ENCODE data around the gene CIPC. TPM values are rescaled to one million over a fixed set of nuclear protein-coding genes. Genes with fewer than 3 reads are reported as not detected.

CIPC gene
- total RNA-seq, 1 donor from 2014 or later, result 10.2 TPM

DNA sequence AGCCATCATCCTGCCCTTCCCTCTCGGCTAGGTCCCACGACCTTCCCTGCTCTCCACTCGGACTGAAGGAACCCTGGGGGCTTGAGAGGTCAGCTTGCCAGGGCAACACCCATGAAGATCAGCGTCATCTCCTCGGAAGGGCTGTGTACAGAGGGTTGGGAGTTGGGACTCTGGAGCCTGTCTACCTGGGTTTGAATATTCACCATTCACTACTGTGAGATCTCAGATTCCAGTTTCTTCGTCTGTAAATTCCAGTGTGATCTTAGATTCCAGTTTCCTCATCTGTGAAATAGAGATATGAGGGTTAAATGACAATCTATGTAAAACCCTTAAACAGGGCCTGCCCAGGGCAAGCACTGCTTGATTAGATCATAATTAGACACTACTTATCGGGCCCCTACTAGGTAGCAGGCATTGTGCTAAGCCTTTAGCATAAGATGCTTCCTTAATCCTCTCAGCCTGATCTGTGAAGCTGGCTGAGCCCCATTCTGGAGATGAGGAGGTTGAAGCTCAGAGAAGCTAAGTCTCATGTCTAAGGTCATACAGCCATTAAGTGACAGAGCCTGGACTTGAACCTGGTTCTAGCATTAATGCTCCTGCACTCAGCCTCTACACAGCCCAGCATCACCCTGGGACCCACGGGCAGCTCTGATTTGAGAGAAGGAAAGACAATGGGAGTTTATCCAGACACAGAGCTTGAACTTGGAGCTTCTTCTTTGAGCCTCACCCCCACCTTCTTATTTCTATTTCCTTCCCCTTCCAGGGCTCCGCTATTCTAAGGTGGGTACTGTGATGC, 44.1 kb downstream of the CIPC start:
- TF ChIP-seq, protein P1, sequence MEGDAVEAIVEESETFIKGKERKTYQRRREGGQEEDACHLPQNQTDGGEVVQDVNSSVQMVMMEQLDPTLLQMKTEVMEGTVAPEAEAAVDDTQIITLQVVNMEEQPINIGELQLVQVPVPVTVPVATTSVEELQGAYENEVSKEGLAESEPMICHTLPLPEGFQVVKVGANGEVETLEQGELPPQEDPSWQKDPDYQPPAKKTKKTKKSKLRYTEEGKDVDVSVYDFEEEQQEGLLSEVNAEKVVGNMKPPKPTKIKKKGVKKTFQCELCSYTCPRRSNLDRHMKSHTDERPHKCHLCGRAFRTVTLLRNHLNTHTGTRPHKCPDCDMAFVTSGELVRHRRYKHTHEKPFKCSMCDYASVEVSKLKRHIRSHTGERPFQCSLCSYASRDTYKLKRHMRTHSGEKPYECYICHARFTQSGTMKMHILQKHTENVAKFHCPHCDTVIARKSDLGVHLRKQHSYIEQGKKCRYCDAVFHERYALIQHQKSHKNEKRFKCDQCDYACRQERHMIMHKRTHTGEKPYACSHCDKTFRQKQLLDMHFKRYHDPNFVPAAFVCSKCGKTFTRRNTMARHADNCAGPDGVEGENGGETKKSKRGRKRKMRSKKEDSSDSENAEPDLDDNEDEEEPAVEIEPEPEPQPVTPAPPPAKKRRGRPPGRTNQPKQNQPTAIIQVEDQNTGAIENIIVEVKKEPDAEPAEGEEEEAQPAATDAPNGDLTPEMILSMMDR (conservative IDR thresholded peaks at IDR 0.05; ENCODE audit: low read depth, low read length), result no peak
- no peak overlapping the region for H3K4me3 ChIP-seq (ENCODE audit: low read depth, low read length)
- no peak for DNase-seq (ENCODE audit: low read depth)

DNA sequence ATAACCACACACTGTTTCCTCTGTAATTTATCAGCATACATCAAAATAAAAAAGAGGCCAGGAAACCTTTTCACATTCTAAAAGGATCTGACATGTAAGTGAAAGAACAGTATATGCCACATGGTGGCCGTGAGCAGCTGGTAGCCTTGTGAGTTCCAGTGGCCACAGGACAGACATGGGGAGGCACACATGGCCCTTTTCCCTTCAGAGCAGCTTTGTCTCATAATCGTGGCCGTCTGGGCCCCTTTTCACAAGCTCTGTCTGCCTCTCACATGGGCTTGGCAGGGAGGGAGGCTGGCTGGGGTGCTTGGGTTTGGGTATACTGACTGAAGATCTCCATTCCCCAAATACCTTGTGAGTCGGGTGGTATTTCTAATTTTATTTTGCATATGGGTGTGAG, 45.0 kb downstream of the CIPC start:
- DNase-seq (ENCODE audit: low read depth), result no peak
- H3K4me3 ChIP-seq (ENCODE audit: low read depth, low read length), result no peak overlapping the region
- TF ChIP-seq, protein P1 (conservative IDR thresholded peaks at IDR 0.05; ENCODE audit: low read depth, low read length), result no peak

DNA sequence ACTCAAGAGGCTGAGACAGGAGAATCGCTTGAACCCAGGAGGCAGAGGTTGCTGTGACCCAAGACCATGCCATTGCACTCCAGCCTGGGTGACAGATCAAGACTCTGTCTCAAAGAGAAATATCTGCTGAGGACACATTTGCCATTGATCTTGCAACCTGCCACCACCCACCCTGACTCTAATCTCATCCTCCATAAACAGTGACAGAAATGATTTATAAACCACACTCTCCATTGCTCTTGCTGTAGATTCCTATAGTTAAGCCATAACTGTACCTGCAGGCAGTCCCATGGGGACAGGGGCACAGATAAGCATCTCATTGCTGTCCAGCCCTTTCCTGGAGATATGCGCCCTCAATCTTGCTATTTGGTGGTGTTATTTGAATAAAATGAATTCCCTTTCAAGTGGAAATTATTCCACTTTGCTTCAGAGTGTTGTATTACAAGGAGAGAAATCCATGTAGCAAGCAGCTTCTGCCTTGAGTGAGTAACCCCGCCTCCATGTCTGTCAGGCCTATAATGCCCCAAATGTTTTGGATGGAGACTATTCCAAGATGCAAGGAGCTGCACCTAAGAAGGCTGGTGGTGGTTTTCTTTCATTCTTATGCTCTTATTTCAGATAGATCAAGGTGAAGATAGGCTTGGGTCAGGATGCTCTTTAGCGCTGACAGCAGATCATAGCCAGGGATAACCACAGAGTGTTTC, 46.5 kb downstream of the CIPC start:
- no peak overlapping the region for H3K4me3 ChIP-seq (ENCODE audit: low read depth, low read length)
- TF ChIP-seq, protein P1 (conservative IDR thresholded peaks at IDR 0.05; ENCODE audit: low read depth, low read length), result no peak
- no peak for DNase-seq (ENCODE audit: low read depth)

DNA sequence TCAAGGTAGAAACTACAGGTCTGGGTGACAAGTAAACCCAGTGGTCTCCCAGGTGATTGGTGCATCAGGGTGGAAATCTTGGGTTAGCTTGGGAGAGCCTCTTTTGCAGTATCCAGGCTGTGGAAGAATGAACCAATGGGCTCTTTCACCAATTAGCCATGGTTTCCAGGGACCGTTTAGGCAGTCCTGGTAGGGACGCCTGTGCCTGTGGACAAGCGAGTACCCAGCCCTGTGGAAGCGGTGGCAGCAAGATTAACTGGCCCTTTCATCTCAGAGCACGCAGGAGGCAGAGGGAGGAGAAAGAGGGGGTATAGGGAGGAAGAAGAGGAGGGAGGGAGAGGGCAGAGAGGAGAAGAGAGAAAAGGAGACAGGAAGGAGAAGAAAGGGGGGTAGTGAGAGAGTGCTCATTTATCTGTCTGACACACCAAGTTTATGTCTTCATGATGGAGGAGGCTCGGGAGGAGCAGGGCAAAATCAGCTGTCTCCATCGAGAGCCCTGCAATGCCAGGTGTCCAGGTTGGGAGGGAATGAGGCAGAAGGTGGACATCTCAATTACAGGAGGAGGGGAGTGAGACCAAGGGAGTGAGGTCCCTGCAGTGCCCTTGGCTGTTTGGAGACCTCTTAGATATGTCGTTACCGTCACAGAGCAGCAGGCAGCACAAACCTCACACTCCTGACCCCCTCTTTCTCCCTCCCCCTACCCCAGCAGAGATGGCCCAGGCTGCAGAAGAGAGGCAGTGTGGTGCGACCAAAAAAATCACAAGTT, 48.1 kb downstream of the CIPC start:
- H3K4me3 ChIP-seq (ENCODE audit: low read depth, low read length), result no peak overlapping the region
- DNase-seq (ENCODE audit: low read depth), result no peak
- TF ChIP-seq, protein P1 (conservative IDR thresholded peaks at IDR 0.05; ENCODE audit: low read depth, low read length), result no peak

DNA sequence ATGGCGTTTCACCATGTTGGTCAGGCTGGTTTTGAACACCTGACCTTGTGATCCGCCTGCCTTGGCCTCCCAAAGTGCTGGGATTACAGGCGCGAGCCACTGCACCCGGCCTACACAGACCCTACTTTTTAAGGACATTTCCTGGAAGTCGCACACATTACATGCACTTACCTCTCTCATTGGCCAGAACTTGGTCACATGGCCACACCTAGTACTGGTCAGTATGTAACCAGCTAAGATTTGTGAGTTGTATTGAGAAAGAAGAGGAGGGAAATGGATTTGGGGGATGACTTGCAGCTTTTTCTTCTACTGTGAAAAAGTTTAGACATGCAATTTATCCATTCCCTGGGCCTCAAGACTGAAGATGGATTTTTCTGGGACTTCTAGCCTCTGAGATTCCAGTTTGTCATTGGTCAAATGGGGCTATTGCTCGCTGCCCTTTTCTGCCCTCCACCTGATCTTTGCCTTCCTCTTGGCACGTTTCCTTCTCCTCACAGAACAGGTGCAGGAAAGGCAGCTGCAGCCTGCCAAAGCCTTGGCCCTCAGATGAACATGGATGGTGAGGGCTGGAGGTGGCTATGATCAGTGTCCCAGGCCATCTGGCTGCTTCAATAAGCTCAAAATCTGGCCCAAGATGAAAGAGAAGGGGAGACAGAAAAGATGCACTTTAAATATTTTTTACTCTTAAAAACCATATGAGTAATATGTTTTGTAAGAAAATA, 50.6 kb downstream of the CIPC start:
- DNase-seq (ENCODE audit: low read depth), result no peak
- TF ChIP-seq, protein P1 (conservative IDR thresholded peaks at IDR 0.05; ENCODE audit: low read depth, low read length), result no peak

DNA sequence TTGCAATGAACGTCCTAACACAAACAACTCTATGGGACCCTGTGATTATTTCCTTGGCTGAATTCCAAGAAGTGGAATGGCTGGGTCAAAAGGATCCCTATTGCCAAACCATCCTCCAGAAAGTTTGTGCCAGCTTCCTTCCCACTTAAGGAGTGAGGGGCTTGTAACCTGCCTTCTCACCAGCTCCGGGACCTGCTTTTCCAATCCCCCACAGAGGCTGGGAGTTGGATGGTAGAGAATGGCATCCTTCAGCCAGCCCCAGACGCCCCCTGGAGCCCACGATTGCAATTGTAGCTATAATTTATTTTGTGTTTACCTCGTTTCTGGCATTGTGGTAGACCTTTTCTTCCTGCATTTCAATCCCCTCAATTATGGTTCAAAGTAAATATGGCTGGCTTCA, 53.2 kb downstream of the CIPC start:
- TF ChIP-seq, protein P1 (conservative IDR thresholded peaks at IDR 0.05; ENCODE audit: low read depth, low read length), result peak; percentile 65
- DNase-seq (ENCODE audit: low read depth), result no peak
- H3K4me3 ChIP-seq (ENCODE audit: low read depth, low read length), result no peak overlapping the region

More for the DNA sequence above, 50.6 kb downstream of the CIPC start:
- no peak overlapping the region for H3K4me3 ChIP-seq (ENCODE audit: low read depth, low read length)
